ENCODE data around the gene PIGO.

Gene PIGO

GRCh38 chr9:35071814-35072460 is 24.5 kb downstream of the PIGO start:
- peak overlapping the region; percentile 76 for H3K4me3 ChIP-seq (ENCODE audit: low read depth, low read length)
- peak; percentile 55 for DNase-seq (ENCODE audit: low read depth)
- TF ChIP-seq CTCF (IDR thresholded peaks at IDR 0.05; ENCODE audit: low read depth, low read length, missing control alignments), result peak; percentile 30

- TF ChIP-seq CTCF (IDR thresholded peaks at IDR 0.05; ENCODE audit: low read depth, low read length, missing control alignments), result no peak
- H3K4me3 ChIP-seq (ENCODE audit: low read depth, low read length), result peak overlapping the region; percentile 76
- DNase-seq (ENCODE audit: low read depth), result no peak
These were observed 25.3 kb downstream of the PIGO start for GRCh38 chr9:35070823-35071813.

- TF ChIP-seq CTCF (IDR thresholded peaks at IDR 0.05; ENCODE audit: low read depth, low read length, missing control alignments), result no peak
- no peak for DNase-seq (ENCODE audit: low read depth)
- H3K4me3 ChIP-seq (ENCODE audit: low read depth, low read length), result 0 out of 2 replicates have a peak overlapping the region, but pooled peaks have one; percentile 11
These were observed 27.4 kb downstream of the PIGO start for GRCh38 chr9:35069020-35069419.

- no peak for DNase-seq (ENCODE audit: low read depth)
- H3K4me3 ChIP-seq (ENCODE audit: low read depth, low read length), result no peak overlapping the region
- TF ChIP-seq CTCF (IDR thresholded peaks at IDR 0.05; ENCODE audit: low read depth, low read length, missing control alignments), result no peak
These were observed 29.3 kb downstream of the PIGO start for GRCh38 chr9:35067056-35067455.

GRCh38 chr9:35060548-35061207 is 35.7 kb downstream of the PIGO start:
- TF ChIP-seq CTCF (IDR thresholded peaks at IDR 0.05; ENCODE audit: low read depth, low read length, missing control alignments), result no peak
- DNase-seq (ENCODE audit: low read depth), result no peak
- no peak overlapping the region for H3K4me3 ChIP-seq (ENCODE audit: low read depth, low read length)

- no peak for DNase-seq (ENCODE audit: low read depth)
- H3K4me3 ChIP-seq (ENCODE audit: low read depth, low read length), result no peak overlapping the region
- no peak for TF ChIP-seq CTCF (IDR thresholded peaks at IDR 0.05; ENCODE audit: low read depth, low read length, missing control alignments)
These were observed 37.0 kb downstream of the PIGO start for GRCh38 chr9:35059438-35059837.

Measured in GM12864 (cell line).